DMS53 treated with DMSO at 0.1 percent for 48 hours (cell line): ENCODE data around the gene MS4A1.
"Not testable (repeated sequence)": the region's sequence is repeated elsewhere in the genome, so short reads cannot be mapped to it uniquely, and the experiment has no call there.

Experiments
- DNase-seq: peaks from one replicate; lab custom pipeline; 2025; ENCODE audit not compliant: unreplicated experiment; lab: John Stamatoyannopoulos, UW

Gene MS4A1

DNA sequence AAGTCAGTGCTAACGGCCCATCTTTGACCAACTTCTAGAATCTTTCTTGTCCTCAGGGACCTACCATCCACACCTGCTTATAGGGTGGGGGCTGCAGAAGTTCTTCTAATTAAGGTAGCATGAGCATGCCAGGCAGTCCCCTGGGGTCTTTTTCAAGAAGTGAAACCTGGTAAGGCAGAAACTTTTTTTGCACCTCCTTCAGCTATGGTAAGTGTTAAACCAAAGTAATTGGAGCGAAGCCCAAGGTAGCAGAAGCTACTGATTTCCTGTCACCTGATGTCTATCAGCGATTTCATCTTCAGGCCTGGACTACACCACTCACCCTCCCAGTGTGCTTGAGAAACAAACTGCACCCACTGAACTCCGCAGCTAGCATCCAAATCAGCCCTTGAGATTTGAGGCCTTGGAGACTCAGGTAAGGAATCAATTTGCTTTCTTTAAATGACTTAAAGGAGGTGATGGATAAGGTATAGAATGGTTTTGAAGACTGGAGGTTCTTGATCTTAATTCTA lies at the start of gene MS4A1:
Gene MS4A1 (plus strand): TSS at position 317 of the 512 bp plus-strand sequence. CDS start 6,528 bp downstream, outside the sequence.
- DNase-seq: no peak

DNA sequence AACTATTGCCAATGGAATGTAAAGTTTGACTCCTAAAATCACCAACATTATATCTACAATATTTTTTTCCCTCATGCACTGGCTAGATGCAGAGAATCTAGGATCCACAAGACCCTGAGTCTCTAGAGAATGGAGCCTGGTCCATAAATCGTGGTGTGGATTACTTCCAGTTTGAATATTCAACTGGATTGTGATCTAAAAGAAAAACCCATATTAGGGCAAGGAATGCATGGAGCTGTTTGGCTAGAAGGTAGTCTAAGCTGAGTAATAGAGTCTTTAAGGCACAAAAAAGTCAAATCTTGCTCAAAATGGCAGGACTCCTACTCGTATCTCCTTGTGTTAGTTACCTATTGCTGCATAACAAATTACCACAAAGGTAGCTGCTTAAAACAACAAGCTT lies 35.6 kb upstream of the MS4A1 start:
- DNase-seq: no peak

DNA sequence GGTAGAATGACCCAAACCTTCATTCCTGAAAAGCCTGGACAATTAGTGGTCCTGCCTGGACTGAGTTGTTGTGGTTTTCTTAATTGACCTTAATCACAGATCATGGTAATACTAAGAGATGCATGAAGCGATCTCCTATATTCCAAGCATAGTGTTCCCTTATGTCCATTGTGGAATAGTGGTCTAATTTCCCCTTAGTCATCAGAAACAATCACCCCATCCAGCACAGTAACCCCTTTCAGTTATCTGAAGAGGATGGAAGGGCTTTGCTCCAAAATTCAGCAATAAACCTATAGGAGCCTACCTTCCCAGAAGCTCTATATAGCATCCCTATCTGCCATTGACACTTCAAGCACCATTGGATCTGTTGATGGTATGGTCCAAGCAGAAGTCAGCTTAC lies 33.0 kb upstream of the MS4A1 start:
- no peak for DNase-seq

DNA sequence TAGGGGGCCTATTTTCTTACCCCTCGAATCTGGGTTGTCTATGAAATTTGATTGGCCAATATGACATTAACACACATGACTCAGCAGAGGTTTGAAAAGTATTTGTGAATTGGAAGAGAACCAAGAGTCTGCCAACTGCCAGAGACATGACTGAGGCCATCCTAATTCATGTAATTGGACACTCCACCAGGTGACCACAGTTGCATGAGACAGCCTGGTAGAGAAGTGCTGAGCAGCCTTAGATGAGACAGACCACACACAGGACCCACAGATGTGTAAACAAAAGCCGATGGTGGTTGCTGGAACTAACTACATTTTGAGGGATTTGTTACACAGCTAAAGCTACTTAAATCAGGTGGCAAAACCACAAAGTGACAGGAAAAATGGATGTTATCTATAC lies 27.1 kb upstream of the MS4A1 start:
- DNase-seq: peak; percentile 33

DNA sequence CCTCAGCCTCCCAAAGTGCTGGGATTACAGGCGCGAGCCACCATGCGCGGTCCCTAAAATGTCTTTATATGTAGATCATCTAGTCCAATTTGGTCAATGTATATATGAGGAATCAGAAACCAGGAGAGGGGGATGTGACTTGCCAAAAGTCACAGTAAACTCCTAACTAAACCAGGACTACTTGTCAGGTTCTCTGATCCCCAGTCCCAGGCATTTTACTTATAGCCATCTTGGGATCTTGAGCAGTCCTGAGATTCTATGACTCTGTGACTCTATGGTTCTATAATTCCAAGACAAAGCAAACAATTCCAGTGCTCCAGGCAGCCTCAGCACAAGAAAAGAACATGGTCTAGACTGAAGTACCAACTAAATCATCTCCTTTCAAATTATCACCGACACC lies 26.4 kb upstream of the MS4A1 start, which contains the start of gene MS4A5:
Gene MS4A5 (plus strand): TSS at position 301 of the 400 bp plus-strand sequence. CDS start 103 bp downstream, outside the sequence.
- no peak for DNase-seq

DNA sequence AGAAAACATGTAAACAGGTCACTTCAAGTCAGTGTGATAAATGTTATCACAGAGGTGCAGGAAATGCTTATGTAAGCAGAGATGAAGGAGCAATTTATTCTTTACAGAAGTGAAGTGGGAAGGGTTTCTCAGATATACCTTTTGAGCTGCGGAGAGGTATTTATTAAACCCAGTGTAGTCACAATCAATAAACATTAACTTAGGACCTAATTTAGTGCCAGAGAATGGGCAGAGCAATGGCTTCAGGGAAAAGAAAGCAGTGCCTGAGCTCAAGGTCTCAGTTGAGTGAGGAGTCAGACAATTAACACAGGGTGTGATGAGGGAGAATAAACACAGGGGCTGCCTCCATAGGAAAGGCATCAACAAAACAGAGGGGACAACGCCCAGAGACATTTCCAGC lies 24.4 kb upstream of the MS4A1 start:
- no peak for DNase-seq

DNA sequence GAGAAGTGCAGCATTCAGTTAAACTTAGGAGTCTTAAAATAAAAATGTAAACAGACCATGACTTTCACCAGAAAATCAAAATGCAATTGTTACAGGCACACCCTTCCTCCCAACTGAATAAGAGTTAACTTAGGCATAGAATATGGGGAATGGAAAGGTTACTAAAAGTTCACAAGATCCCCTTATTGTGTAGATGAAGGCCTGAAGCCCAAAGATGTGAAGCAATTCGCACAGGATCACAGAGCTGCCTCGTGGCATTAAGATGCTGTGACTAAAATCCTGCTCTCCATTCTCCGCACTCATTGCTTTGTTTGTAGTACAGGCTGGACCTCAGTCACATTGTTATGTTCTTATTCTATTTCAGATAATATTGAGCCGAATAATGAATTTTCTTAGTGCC lies 22.2 kb upstream of the MS4A1 start:
- no peak for DNase-seq

DNA sequence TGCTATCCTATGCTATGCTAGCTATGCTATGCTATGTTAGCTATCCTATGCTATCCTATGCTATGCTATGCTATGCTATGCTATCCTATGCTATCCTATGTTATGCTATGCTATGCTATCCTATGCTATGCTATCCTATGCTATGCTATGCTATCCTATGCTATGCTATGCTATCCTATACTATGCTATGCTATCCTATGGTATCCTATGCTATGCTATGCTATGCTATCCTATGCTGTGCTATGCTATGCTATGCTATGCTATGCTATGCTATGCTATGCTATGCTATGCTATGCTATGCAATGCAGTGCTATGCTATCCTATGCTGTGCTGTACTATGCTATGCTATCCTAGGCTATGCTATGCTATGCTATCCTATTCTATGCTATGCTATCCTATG lies 8.6 kb upstream of the MS4A1 start:
- no peak for DNase-seq

DNA sequence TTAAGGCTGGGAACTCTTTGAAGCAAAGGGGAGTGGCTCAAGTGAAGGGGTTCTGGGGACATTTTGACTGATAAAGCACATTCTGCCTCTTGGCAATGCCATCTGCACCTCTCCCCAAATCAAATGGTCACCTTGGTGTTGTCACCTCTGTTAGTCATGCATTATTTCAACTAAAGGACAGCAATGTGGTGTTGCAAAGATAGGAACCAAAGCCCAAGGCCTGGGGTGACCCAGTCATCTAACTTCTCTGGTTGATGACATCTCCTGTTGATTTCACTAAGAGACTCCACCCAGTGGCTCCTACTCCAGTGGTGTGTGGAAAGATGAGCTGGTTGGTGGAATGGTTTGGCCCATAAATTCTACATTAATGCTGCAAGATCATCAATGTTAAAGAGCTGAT lies 7.8 kb upstream of the MS4A1 start:
- DNase-seq: no peak

DNA sequence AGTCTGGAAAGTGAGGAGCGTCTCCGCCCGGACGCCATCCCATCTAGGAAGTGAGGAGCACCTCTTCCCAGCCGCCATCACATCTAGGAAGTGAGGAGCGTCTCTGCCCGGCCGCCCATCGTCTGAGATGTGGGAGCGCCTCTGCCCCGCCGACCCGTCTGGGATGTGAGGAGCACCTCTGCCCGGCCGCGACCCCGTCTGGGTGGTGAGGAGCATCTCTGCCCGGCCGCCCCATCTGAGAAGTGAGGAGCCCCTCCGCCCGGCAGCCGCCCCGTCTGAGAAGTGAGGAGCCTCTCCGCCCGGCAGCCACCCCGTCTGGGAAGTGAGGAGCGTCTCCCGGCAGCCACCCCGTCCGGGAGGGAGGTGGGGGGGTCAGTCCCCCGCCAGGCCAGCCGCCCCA lies 4.5 kb upstream of the MS4A1 start:
- not testable (repeated sequence) for DNase-seq

DNA sequence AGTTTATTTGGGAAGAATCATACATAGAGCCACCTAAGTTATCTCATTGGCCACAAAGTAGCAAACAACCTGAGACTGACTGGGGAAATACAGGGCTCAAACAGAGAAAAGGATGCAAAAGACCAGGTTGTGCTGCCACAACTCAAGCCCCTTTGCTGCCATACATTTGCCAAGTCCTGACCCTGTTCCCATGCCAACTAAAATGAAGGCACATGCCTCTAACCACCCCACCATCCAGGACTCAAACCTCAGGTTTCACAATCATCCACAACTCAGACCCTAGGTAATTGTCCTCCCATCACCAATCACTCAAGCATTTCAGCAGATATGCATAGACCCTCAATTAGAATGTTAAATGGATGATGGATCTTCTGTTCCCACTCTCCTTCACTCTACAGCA lies 1.4 kb upstream of the MS4A1 start:
- DNase-seq: no peak

DNA sequence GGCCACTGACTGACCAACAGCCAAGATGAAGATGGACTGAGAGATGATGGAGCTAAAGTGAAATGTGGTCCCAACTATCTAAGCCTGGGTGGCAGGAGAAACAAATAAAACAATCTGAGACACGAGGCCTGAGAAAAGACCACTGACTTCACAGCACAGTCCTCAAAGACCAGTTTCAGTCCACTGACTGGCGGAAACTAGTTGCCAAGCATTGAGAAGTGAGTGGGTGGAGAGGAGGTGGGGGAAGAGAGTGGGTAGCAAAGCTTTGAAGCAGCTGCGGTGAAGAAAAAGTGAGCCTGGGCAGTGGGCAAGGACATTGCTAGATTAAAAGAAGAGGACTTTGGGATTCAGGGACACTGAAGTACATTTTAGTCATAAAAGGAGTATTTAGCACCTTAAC lies 1.9 kb downstream of the MS4A1 start:
- no peak for DNase-seq

DNA sequence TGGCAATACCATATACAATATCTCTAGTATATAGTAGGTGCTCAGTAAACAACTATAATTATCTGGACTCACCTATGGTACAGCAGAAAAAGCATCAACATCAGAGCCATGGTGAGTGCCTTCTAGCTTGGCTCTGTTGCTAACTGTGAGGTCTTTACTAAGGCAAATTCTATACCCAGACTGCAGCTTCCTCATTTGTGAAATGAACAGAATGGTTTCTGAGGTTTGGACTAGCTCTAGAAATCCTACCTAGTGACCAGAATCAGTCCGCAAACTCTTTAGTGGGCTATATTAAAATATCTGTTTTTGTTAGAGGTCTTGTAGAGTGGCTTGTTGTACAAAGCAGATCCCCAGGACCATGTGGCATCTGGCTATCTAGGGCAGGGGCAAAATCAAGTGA lies 3.7 kb downstream of the MS4A1 start:
- no peak for DNase-seq

DNA sequence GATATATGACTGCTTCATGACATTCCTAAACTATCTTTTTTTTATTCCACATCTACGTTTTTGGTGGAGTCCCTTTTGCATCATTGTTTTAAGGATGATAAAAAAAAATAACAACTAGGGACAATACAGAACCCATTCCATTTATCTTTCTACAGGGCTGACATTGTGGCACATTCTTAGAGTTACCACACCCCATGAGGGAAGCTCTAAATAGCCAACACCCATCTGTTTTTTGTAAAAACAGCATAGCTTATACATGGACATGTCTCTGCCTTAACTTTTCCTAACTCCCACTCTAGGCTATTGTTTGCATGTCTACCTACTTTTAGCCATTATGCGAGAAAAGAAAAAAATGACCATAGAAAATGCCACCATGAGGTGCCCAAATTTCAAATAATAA lies 13.2 kb downstream of the MS4A1 start:
- DNase-seq: no peak

DNA sequence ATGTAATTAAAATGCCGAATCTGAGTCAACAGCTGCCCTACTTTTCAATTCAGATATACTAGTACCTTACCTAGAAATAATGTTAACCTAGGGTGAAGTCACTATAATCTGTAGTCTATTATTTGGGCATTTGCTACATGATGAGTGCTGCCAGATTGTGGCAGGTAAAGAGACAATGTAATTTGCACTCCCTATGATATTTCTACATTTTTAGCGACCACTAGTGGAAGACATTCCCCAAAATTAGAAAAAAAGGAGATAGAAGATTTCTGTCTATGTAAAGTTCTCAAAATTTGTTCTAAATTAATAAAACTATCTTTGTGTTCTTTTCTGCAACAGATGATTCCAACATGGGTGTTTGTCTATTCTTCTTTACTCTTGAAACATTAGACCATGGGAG lies 14.1 kb downstream of the MS4A1 start:
- peak; percentile 15 for DNase-seq

DNA sequence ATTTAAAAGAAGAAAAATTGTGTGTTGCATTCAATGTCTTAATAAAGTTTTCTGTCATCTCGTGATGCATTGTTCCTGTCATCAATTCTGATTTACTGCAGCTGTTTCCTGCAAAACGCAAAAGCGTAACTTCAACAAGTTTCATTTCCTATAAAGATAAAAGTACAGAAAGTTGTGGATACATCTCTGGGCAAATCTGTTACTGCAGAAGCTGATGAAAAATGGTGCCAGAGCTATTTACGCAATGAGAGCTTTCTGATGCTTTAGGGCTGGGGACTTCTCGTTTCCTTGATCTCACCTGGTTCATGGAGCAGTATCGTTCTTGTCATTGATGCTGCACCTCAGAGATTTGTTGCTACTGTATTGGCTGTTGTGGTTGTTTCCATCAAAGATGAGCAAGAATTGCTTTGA lies 21.4 kb downstream of the MS4A1 start:
- no peak for DNase-seq

DNA sequence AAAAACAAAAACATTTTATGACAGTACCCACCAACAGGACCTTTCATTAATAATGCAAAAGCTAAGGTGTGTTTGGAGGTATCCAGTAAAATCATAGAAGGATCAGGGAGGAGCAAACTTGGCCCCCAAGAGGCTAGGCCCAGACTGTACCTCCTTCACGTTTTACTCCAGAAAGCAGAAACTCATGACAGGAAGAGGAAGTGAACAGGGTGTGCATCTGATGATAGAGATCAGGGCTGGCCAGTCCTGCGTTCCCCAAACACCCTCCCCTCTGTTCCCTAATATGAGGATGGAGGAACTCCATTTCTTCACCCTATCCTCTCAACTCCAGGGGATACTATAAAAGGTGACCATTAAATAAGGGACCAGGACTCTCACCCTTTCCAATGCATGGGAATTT lies 26.7 kb downstream of the MS4A1 start:
- no peak for DNase-seq

DNA sequence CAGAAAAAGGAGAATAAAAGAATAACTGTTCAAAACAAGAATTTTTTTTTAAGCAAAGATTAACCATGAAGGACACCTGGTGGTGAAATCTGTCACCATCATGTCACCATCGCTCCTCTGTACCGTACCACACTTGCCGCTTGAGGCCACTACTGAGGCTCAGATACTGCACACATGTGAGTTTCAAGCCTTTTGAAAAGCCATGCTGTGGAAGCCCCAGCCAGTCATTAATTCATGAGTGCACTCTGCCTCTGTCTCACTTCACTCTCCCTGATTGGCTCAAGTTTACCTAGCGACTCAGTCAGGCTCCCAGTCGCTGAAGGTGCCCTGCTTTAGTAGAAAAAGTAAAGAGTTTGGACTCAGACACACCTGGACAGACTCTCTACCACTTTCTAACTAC lies 30.3 kb downstream of the MS4A1 start:
- DNase-seq: peak; percentile 81

DNA sequence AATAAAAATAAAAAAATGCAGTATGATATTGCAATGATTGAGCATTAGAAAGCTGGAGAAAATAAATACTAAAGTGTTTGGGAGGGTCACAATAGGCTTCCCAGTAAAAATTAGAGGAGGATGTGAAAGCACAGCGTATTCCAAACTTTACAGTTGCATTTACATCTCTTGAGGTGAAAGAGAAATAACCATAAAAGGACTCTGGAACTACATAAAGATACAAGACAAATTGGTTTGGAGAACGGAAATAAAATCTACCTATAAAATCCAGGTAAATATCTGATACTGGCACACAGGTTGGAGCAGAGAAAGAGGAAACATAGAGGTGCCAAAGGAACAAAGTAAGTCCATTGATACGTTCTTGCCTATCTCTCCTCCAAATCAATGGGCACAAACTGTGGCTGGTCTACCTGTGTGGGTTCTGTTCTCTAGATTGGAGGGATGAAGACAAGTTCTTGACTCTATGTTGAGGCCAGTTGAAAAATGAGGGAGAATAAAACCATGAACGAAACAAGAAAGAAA lies 36.9 kb downstream of the MS4A1 start, which contains the start of gene MS4A12:
Gene MS4A12 (plus strand): TSS at position 291 of the 522 bp plus-strand sequence. CDS start 4,541 bp downstream, outside the sequence.
- DNase-seq: no peak

DNA sequence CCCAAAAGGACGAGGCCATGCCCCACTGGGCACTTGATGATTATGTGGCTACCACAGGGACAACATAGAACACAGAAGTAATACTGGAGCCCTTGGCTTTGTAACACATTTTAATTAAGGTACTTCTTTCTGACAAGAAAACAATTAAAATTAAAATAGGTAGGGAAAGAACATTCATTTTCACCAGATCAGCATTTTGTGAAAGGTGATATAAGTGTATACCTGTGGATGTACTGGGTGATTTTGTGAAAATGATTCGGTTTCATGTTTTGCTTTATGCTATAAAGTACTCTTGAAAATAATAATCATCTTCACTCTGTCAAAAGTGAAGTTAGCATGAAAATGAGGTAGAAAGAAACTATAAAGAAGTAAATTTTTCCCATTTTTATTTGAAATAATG lies 37.8 kb downstream of the MS4A1 start:
- DNase-seq: no peak

DNA sequence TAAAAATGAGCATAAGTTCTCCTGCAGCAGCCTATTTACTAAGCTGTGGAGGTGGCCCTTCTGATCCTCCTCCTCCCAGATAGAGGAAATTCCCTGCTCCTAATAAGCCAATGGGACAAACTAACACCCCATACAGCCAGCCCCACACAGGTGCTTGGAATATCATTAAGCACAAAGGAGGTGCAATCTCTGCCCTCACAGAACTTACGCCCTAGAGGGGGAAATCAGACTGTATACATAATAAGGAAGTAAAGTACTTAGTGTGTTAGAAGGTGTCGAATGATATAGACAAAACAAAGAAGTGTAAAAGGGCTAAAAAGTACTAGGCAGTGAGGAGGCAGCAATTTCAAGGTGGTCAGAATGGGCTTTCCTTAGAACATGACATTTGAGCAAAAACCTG lies 42.8 kb downstream of the MS4A1 start:
- DNase-seq: no peak

DNA sequence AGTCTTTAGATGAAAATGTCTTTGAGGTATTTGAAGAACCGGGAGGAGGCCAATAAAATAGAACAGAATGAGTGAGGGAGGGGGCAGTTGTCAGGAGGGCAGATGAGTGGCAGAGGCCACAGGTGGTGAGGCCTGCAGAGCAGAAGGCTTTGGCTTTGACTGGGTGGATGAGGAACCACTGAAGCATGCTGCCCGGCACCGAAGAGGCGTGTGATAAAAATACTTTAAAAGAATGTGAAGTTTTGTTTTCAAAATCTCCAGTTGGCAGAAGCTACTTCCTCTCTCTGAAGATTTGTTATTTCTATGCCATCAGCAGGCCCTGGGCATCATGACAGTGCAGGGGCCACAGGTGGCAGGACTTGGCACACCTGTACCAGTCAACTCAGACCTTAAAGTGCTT lies 43.2 kb downstream of the MS4A1 start:
- no peak for DNase-seq

DNA sequence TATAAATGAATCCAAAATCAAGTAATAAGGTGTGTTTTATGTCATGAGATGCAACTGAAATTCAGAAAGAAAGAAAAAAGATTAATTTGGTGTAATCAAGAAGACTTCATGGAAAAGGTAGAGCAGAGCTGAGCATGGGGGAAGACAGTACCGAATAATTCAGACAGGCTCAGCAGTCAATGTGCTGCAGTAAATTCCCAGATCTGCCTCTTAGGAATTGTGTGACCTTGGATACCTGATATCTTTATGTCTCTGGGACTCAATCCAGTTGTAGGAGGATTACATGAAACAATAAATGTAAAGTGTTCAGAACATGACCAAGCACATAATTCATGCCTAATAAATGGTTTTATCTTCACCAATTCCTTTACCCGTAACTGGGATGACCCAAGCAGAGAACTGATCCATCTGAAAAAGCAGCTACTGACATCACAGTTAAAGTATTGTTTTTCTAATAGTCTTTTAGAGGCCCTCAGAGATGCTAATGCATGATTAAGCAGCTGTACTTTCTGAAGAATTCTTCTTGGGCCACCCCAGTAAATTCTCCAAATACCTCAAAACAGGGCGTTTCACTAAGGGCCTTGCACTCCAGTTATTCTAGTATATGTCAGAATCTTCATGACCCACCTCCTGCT lies 44.7 kb downstream of the MS4A1 start:
- no peak for DNase-seq
